Muscle layer of colon (tissue), 2 donors: ENCODE results near the gene GPR158.

Experiments used
- H3K27ac ChIP-seq: one replicate; pipeline ENCODE4 v1.7.0; 2013; ENCODE audit warnings: low read depth, mild to moderate bottlenecking, low read length, moderate library complexity
- H3K27me3 ChIP-seq, 2 donors: one replicate each; pipeline ENCODE4 v1.7.0; 2013; ENCODE audit warnings: low read length in 2 of 2, mild to moderate bottlenecking in 2 of 2; ENCODE audit not compliant: insufficient read depth in 2 of 2, control insufficient read depth in 1 of 2
- H3K36me3 ChIP-seq: one replicate; pipeline ENCODE4 v1.7.0; 2013; ENCODE audit warnings: mild to moderate bottlenecking, low read length; ENCODE audit not compliant: insufficient read depth
- H3K4me1 ChIP-seq: one replicate; pipeline ENCODE4 v1.7.0; 2013; ENCODE audit warnings: mild to moderate bottlenecking, low read length; ENCODE audit not compliant: insufficient read depth
- H3K4me3 ChIP-seq, 2 donors: one replicate each; pipeline ENCODE4 v1.7.0; 2013; ENCODE audit warnings: low read length in 2 of 2, low read depth in 1 of 2, mild to moderate bottlenecking in 1 of 2, moderate library complexity in 1 of 2
- H3K9ac ChIP-seq: one replicate; pipeline ENCODE4 v1.7.0; 2013; ENCODE audit warnings: low read length
- H3K9me3 ChIP-seq: one replicate; pipeline ENCODE4 v1.7.0; 2013; ENCODE audit warnings: mild to moderate bottlenecking, low read length
- donor health status: abdominal sarcoma.
- donor health status: Adenocarcinoma of cecum.

Gene GPR158

GRCh38 chr10:25651534-25651933 lies 476.7 kb downstream of the GPR158 start:
- Histone ChIP-seq H3K9ac (no peak overlapping the region), H3K27ac (no peak overlapping the region), H3K36me3 (no peaks in the 10 kb centered on the region), H3K4me1 (no peaks in the 10 kb centered on the region), H3K9me3 (no peaks in the 10 kb centered on the region), H3K4me3 (no peak overlapping the region), H3K27me3 (no peaks in the 10 kb centered on the region)
